Smooth muscle cell (in vitro differentiated cells): ENCODE results near the gene UGT1A6. TPM values are rescaled to one million over a fixed set of nuclear protein-coding genes. Genes with fewer than 3 reads are reported as not detected.
"Not testable (repeated sequence)": the region's sequence is repeated elsewhere in the genome, so short reads cannot be mapped to it uniquely, and the experiment has no call there.

ENCODE experiments used
- DNase-seq: peaks from one replicate; lab custom pipeline; 2025; ENCODE audit not compliant: unreplicated experiment; lab: John Stamatoyannopoulos, UW
- H2AFZ ChIP-seq: fragments of 200-600 bp; sonication (generic); 2 replicates; pipeline ENCODE4 v1.6.0; 2016; ENCODE audit warnings: antibody characterized with exemption, low read depth, mild to moderate bottlenecking
- H3F3A ChIP-seq: fragments of 200-600 bp; sonication (generic); 2 replicates; pipeline ENCODE4 v1.6.0; 2017; ENCODE audit warnings: antibody characterized with exemption, low read depth
- H3K27ac ChIP-seq: fragments of 200-600 bp; sonication (generic); 2 replicates; pipeline ENCODE4 v1.5.1; 2016; ENCODE audit warnings: low read depth, mild to moderate bottlenecking
- H3K27me3 ChIP-seq: fragments of 200-600 bp; sonication (generic); 2 replicates; pipeline ENCODE4 v1.6.1; 2016; ENCODE audit warnings: low read depth, mild to moderate bottlenecking
- H3K36me3 ChIP-seq: fragments of 200-600 bp; sonication (generic); 2 replicates; pipeline ENCODE4 v1.5.1; 2016; ENCODE audit warnings: low read depth
- H3K4me1 ChIP-seq: fragments of 200-600 bp; sonication (generic); 2 replicates; pipeline ENCODE4 v1.5.1; 2016; ENCODE audit warnings: low read depth
- H3K4me2 ChIP-seq: fragments of 200-600 bp; sonication (generic); 2 replicates; pipeline ENCODE4 v1.6.0; 2016; ENCODE audit warnings: mild to moderate bottlenecking
- H3K4me3 ChIP-seq: fragments of 200-600 bp; sonication (generic); 2 replicates; pipeline ENCODE4 v1.5.1; 2016; ENCODE audit warnings: mild to moderate bottlenecking
- H3K79me2 ChIP-seq: fragments of 200-600 bp; sonication (generic); 2 replicates; pipeline ENCODE4 v1.6.0; 2016; ENCODE audit warnings: low read depth, mild to moderate bottlenecking
- H3K9ac ChIP-seq: fragments of 200-600 bp; sonication (generic); 2 replicates; pipeline ENCODE4 v1.6.0; 2016; ENCODE audit warnings: low read depth
- H3K9me3 ChIP-seq: fragments of 200-600 bp; sonication (generic); replicated peaks from 2 replicates; pipeline ENCODE4 v1.5.1; 2016; ENCODE audit warnings: low read depth
- H4K20me1 ChIP-seq: fragments of 200-600 bp; sonication (generic); 2 replicates; pipeline ENCODE4 v1.6.0; 2016; ENCODE audit warnings: low read depth
- WGBS: methylation state at CpG from one replicate; pipeline ENCODE4 v1.1.7; 2016; ENCODE audit warnings: low lambda C conversion rate; 5-methylcytosine and 5-hydroxymethylcytosine counted together
- polyA plus RNA-seq: library from polyadenylated mRNA; unstranded; fragments of >200 nt; fragmentation: Nextera tagmentation; extraction: Ambion mirVana; gene quantifications from 2 replicates; pipeline ENCODE4 v1.2.1, GENCODE V29; 2016
- total RNA-seq: library from RNA; depleted of rRNA; stranded (reverse); fragments of >200 nt; gene quantifications from 2 replicates; pipeline ENCODE4 v1.2.3, GENCODE V29; 2014
- TF ChIP-seq, protein P1 (sequence below): fragments of 200-600 bp; sonication (generic); IDR thresholded peaks from 2 replicates; pipeline ENCODE4 v1.5.1; 2017; ENCODE audit warnings: borderline replicate concordance, mild to moderate bottlenecking, antibody characterized with exemption; ENCODE audit not compliant: insufficient read depth, poor library complexity, severe bottlenecking

UGT1A6 gene
- total and polyA plus RNA-seq, 2 experiments from 2014 or later: 0.63 TPM; not detected in 1

DNA sequence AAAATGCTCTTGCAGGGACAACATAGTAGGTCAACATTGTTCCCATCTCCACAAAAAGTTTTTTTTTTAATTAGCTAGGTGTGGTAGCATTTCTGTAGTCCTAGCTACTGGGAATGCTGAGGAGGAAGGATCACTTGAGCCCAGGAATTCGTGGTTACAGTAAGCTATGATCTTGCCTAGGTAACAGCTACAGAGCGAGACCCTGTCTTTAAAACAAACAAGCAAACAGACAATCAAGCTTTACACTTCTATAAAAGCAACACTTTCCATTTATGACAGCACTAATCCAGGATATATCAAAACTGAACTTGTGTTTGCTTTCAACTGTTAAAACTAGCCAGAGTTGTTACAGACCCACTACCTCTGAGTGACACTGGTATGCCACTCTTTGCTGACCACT lies 48.2 kb downstream of the UGT1A6 start:
- TF ChIP-seq, protein P1, sequence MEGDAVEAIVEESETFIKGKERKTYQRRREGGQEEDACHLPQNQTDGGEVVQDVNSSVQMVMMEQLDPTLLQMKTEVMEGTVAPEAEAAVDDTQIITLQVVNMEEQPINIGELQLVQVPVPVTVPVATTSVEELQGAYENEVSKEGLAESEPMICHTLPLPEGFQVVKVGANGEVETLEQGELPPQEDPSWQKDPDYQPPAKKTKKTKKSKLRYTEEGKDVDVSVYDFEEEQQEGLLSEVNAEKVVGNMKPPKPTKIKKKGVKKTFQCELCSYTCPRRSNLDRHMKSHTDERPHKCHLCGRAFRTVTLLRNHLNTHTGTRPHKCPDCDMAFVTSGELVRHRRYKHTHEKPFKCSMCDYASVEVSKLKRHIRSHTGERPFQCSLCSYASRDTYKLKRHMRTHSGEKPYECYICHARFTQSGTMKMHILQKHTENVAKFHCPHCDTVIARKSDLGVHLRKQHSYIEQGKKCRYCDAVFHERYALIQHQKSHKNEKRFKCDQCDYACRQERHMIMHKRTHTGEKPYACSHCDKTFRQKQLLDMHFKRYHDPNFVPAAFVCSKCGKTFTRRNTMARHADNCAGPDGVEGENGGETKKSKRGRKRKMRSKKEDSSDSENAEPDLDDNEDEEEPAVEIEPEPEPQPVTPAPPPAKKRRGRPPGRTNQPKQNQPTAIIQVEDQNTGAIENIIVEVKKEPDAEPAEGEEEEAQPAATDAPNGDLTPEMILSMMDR: no peak
- no peaks in the 10 kb centered on the region for H3K79me2 ChIP-seq
- no peaks in the 10 kb centered on the region for H3K9me3 ChIP-seq
- H3K4me3 ChIP-seq: no peak overlapping the region
- WGBS: 36% methylated on average over 2 of the region's 2 CpGs
- DNase-seq: no peak
- no peak overlapping the region for H2AFZ ChIP-seq
- no peaks in the 10 kb centered on the region for H4K20me1 ChIP-seq
- H3K36me3 ChIP-seq: no peaks in the 10 kb centered on the region
- H3K9ac ChIP-seq: no peak overlapping the region
- no peak overlapping the region for H3K27ac ChIP-seq
- no peaks in the 10 kb centered on the region for H3K27me3 ChIP-seq
- no peaks in the 10 kb centered on the region for H3F3A ChIP-seq
- H3K4me2 ChIP-seq: no peak overlapping the region
- H3K4me1 ChIP-seq: no peaks in the 10 kb centered on the region

DNA sequence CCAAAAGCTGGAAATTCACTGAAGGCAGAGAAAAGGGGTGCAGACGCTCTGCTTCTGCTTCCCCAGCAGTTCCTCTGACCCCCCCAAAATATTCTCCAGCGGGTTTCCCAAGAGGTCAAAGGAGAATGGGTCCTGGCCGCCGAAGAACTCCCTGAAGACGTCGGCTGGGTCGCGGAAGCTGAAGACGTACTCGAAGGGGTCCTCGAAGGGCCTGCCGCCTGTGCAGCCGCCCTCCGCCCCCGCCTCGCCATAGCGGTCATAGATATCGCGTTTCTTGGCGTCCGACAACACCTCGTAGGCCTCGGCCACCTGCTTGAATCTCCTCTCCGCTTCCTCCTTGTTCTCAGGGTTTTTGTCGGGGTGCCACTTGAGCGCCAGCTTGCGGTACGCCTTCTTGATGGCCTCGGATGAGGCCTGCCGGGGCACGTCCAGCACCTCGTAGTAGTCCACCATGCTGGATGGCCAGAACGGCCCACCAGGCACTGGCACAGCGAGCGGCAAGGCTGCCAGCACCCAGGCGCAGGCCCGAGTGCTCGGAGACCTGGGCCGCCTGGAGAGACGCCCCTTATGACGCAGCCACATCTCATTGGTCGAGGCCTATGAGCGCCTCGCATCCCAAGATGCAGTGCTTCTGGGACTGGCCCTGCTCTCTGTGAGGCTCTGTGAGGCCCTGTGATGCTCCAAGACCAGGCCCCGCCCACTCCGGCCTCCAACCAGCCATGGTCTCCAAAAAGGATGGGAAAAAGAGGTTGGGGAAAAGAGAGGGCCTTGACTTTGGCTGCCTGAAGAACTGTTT lies 51.0 kb downstream of the UGT1A6 start:
- Histone ChIP-seq H3K27ac (no peak overlapping the region), H3K4me1 (no peaks in the 10 kb centered on the region), H4K20me1 (no peaks in the 10 kb centered on the region), H3K27me3 (no peaks in the 10 kb centered on the region), H3K9me3 (no peaks in the 10 kb centered on the region), H3K9ac (no peak overlapping the region), H3F3A (no peaks in the 10 kb centered on the region), H2AFZ (no peak overlapping the region), H3K36me3 (no peaks in the 10 kb centered on the region), H3K79me2 (no peaks in the 10 kb centered on the region), H3K4me3 (no peak overlapping the region), H3K4me2 (no peak overlapping the region)
- WGBS: 94% methylated on average over 46 of the region's 46 CpGs
- DNase-seq: no peak
- TF ChIP-seq, protein P1: no peak

DNA sequence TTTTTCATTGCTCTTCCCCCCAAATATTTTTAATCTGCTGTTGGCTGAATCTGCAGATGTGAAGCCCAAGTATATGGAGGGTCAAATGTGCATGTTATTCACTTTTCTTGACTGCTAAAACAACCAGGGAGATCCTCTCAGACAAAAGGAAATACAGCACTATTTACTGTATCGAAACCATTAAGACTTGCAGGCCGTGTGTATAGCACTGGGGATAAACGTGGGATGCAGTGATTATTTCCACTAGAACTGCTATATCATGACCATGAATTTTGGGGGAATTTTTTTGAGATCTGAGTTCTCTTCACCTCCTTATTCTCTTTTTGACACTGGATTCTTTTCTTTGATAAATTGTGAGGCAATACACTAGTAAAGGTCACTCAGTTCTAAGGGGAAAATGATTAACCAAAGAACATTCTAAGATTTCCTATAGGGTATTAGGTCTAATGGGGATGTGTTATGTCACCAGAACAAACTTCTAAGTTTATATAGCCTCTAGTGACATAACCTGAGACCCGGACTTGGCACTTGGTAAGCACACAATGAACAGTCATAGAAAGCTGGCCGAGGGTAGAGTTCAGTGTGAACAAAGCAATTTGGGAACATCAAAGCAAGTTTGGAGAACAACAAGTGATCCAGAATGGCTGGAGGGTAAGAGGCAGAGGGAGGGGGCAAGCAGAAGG lies 52.5 kb downstream of the UGT1A6 start:
- H3K27me3 ChIP-seq: no peaks in the 10 kb centered on the region
- no peak overlapping the region for H3K4me3 ChIP-seq
- H3K4me1 ChIP-seq: no peaks in the 10 kb centered on the region
- H3K9ac ChIP-seq: no peak overlapping the region
- no peak for DNase-seq
- no peak overlapping the region for H2AFZ ChIP-seq
- TF ChIP-seq, protein P1: no peak
- no peaks in the 10 kb centered on the region for H3F3A ChIP-seq
- no peak overlapping the region for H3K4me2 ChIP-seq
- H4K20me1 ChIP-seq: no peaks in the 10 kb centered on the region
- no peaks in the 10 kb centered on the region for H3K36me3 ChIP-seq
- H3K9me3 ChIP-seq: no peaks in the 10 kb centered on the region
- no peaks in the 10 kb centered on the region for H3K79me2 ChIP-seq
- 88% methylated on average over 5 of the region's 5 CpGs for WGBS
- no peak overlapping the region for H3K27ac ChIP-seq

DNA sequence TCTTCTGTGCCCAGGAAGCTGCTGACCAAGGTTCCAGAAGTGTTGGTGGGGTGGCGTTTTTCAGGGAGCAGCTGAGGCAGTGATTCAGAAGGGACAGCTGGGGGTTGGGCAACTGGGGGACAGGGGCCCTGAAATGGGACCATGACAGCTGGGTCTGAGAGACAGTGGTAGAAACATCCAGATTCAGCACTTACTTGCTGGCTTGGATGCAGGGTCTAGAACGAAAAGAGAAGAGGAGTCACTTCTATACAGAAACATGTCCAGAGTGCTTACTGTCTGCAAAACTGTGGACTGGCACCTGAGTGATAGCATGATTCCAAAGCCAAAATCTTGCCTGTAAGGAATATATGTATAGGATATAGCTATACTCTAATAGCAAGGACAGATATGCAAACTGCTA lies 53.1 kb downstream of the UGT1A6 start:
- H4K20me1 ChIP-seq, H2AFZ ChIP-seq: not testable (repeated sequence)
- WGBS: 85% methylated on average over 2 of the region's 2 CpGs

More for the DNA sequence above, 53.1 kb downstream of the UGT1A6 start:
- H3K4me2 ChIP-seq, H3K79me2 ChIP-seq, H3K36me3 ChIP-seq, H3K27ac ChIP-seq, H3K9me3 ChIP-seq, DNase-seq, H3K27me3 ChIP-seq, H3K9ac ChIP-seq, H3K4me1 ChIP-seq, H3K4me3 ChIP-seq, H3F3A ChIP-seq: not testable (repeated sequence)
